GM12891 (cell line): ENCODE measurements around the gene PIK3R2.

Experiments used
- PAX5 ChIP-seq: IDR thresholded peaks from 2 replicates; pipeline ENCODE4 v1.6.1; 2011; ENCODE audit warnings: low read length, moderate library complexity, mild to moderate bottlenecking; ENCODE audit not compliant: insufficient read depth, severe bottlenecking
- POLR2A ChIP-seq: IDR thresholded peaks from 2 replicates; pipeline ENCODE4 v1.6.1; 2011; ENCODE audit warnings: low read depth, low read length, control low read depth
- POLR2AphosphoS5 ChIP-seq: IDR thresholded peaks from 2 replicates; pipeline ENCODE4 v1.6.1; 2011; ENCODE audit warnings: low read depth, low read length, control low read depth
- SPI1 ChIP-seq: IDR thresholded peaks from 2 replicates; pipeline ENCODE4 v1.6.1; 2011; ENCODE audit warnings: low read depth, low read length, control low read depth
- TAF1 ChIP-seq: IDR thresholded peaks from 2 replicates; pipeline ENCODE4 v1.6.1; 2011; ENCODE audit warnings: low read depth, low read length, control low read depth

DNA sequence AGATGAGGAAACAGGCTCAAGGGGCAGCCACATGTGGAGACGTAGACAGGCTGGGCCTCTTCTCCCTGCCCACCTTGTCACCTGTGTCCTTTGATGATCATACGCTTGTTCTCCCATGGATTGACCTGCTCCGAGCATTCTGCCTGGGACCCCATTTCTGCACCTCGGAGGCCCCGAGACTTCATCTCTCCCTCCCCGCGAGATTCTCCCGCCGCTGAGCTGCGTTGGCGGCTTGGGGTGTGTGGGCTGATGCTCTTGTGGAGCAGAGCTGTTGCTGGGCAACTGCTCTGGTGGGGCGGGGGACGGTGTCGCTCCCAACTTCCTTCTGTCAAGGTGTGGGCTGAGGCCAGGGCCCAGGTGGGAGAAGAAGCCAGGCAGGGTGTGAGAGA lies 33.3 kb upstream of the PIK3R2 start:
- TF ChIP-seq POLR2AphosphoS5 (no peak), POLR2A (no peak), SPI1 (no peak), TAF1 (no peak), PAX5 (no peak)
